Fibroblast of the aortic adventitia (primary cell): Measurements from ENCODE around the gene DOCK4. TPM values are rescaled to one million over a fixed set of nuclear protein-coding genes. Genes with fewer than 3 reads are reported as not detected.

Source experiments
- DNase-seq: peaks from one replicate; pipeline ENCODE4 v3.0.0-alpha.2; 2010; ENCODE audit warnings: low read depth
- H3K4me3 ChIP-seq: 2 replicates; pipeline ENCODE4 v1.5.1; 2011; ENCODE audit warnings: low read depth, mild to moderate bottlenecking, control low read depth, low read length, moderate library complexity
- total RNA-seq: library from RNA; depleted of rRNA; stranded (reverse); fragments of >200 nt; gene quantifications from 2 replicates; pipeline ENCODE4 v1.2.3, GENCODE V29; 2012; ENCODE audit warnings: low replicate concordance
- TF ChIP-seq, protein P1 (sequence below): IDR thresholded peaks from 2 replicates; pipeline ENCODE4 v1.5.1; 2011; ENCODE audit warnings: mild to moderate bottlenecking, low read length, control low read depth, inconsistent platforms; ENCODE audit not compliant: insufficient read depth

DOCK4 gene
- total RNA-seq, 1 donor: 25.9 TPM

DNA sequence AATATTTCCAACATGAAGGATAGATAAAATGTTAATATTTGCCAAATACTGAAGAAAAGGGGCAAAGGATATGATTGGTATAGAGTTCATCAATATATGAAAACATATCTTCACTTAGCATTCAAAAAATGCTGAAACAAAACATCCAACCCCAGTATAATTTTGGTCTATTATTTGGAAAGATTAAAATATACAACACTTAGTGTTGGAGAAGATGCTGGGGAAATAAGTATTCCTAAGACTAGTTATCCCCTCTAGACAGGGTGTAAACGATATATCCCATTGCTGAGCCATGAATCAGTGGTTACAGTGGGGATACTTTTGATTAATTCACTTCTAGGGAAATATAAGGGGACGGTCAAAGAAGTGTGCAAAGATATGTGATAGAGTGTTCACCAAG lies 456.6 kb downstream of the DOCK4 start:
- no peak overlapping the region for H3K4me3 ChIP-seq
- DNase-seq: no peak

DNA sequence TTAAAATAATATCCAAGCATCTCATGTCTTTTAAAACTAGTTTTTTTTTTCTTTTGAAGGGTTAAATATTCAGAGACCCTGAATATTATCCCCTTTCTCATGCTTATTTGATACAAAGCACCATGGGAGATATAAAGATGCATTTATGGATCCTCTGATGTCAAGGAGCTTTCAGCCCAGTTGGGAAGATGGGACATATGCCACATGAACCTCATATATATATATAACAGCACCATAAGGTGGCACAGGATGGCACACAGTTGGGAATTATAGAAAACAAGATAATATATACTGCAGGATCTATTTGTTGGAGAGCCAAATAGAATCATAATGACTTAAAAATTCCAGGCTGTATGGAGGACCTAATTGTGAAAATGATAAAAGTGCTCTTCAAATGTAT lies 458.5 kb downstream of the DOCK4 start:
- H3K4me3 ChIP-seq: no peak overlapping the region
- TF ChIP-seq, protein P1, sequence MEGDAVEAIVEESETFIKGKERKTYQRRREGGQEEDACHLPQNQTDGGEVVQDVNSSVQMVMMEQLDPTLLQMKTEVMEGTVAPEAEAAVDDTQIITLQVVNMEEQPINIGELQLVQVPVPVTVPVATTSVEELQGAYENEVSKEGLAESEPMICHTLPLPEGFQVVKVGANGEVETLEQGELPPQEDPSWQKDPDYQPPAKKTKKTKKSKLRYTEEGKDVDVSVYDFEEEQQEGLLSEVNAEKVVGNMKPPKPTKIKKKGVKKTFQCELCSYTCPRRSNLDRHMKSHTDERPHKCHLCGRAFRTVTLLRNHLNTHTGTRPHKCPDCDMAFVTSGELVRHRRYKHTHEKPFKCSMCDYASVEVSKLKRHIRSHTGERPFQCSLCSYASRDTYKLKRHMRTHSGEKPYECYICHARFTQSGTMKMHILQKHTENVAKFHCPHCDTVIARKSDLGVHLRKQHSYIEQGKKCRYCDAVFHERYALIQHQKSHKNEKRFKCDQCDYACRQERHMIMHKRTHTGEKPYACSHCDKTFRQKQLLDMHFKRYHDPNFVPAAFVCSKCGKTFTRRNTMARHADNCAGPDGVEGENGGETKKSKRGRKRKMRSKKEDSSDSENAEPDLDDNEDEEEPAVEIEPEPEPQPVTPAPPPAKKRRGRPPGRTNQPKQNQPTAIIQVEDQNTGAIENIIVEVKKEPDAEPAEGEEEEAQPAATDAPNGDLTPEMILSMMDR: no peak

More for the DNA sequence above, 456.6 kb downstream of the DOCK4 start:
- TF ChIP-seq, protein P1: no peak

GRCh38 chr7:111746950-111747349 lies 459.2 kb downstream of the DOCK4 start:
- no peak overlapping the region for H3K4me3 ChIP-seq
- no peak for DNase-seq
- TF ChIP-seq, protein P1: no peak

More for the DNA sequence above, 458.5 kb downstream of the DOCK4 start:
- no peak for DNase-seq

DNA sequence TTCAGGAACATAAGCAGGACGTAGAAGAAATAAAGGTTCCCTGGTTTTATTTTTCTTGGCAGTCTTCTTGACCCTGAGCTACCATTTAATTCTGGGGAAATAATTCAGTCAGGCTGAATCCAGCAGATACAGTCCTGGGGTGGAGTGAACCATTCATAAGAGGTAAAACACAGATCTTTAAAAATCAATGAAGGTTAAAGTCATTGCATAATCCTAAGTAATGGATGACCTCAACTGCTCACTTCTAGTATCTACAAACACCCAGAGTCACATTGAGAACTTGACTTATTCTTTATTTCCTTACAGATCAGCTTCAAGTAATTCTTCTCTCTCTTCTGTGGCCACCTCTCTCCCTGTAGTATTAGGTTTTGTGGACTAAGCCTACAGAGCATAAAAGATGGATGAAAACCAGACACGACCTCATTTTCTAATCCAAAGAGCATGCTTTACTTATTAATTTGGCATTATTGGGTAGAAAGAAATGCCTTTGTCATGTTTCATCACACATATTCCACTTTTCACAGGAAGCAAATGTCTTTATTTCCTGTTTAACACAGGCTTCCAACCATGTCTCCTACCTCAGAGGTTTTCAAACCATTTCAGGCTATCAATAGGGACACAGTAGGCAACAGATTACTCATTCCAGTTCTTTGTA lies 461.6 kb downstream of the DOCK4 start:
- H3K4me3 ChIP-seq: no peak overlapping the region
- peak; percentile 80 for DNase-seq
- TF ChIP-seq, protein P1: no peak

DNA sequence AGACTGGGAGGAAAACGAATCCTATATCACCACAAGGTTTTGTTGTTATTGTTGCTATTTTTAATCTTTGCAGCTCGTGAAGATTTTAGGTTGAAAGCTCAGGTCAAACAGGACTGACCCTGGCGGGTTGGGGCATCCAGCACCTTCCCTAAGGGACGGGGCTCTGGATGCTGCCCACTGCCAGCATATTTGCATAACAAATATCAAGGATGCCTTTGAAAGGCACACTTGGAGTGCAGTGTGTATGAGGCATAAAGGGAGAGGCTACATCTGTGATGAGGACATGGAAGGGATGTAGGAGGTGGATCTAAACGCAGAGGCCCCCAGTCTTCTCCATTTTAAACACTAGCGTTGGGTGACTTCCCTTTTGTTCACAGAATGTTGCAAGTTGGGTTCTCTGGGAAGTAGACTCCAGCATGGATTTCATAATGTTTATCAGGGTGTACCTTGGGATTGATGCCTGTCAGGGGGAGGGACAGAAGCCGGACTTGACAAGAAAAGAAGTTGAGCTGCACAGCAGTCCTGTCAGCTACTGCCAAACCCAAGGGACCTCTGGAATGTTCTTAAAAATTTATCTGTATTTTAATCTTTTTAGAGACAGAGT lies 462.9 kb downstream of the DOCK4 start:
- no peak for DNase-seq
- TF ChIP-seq, protein P1: no peak
- no peak overlapping the region for H3K4me3 ChIP-seq

DNA sequence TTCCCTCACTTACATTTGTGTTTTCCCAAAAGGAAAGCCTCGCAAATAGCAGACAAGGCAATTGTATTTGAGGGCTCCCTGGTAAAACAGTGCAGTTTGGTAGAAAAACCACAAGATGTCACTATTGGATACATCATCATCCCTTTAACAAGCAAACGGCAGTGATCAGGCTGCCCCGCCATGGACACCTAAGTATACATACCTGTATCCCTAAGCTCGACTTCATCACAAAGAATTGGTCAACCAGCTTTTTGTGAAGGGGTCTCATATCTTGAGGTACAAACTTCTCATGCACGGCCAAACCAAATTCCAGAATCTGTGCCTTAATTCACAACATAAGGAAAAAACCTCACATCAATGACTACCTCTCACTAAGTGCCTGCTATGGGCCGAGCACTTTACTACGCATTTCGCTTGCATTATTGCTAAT lies 464.4 kb downstream of the DOCK4 start:
- DNase-seq: peak; percentile 82
- H3K4me3 ChIP-seq: no peak overlapping the region
- TF ChIP-seq, protein P1: peak; percentile 73

DNA sequence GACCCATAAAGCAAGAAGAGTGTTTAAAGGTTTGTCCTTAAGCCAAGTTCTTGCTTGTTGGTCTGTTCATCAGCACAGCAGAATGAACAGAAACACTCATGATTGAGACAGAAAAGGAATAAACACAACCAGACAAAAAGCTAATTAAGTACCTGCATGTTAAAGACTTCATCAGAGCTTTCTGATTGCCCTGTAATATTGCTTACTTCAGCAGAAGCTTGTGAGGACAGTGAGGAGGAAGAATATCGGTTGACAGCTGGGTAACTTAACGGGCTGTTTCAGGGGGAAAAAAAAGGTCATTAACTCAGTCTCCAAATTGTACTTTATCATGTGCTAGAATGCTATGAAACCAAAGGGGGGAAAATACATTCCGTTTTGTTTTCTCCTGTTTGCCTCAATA lies 465.3 kb downstream of the DOCK4 start:
- H3K4me3 ChIP-seq: no peak overlapping the region
- TF ChIP-seq, protein P1: no peak
- DNase-seq: no peak
